Breast epithelium (tissue), 3 donors: ENCODE results near the gene KLHL26.

ENCODE experiments used
- POLR2AphosphoS5 ChIP-seq, 3 donors: sonication (generic); formaldehyde crosslinking; IDR thresholded peaks; one replicate each; pipeline ENCODE4 v1.6.1; 2017; ENCODE audit warnings: antibody characterized with exemption in 3 of 3
- TF ChIP-seq, protein P1 (sequence below), 3 donors: fragments of 450-650 bp; IDR thresholded peaks; one replicate each; pipeline ENCODE4 v1.5.1; 2016 to 2017; ENCODE audit warnings: antibody characterized with exemption in 3 of 3, mild to moderate bottlenecking in 3 of 3, moderate library complexity in 3 of 3

DNA sequence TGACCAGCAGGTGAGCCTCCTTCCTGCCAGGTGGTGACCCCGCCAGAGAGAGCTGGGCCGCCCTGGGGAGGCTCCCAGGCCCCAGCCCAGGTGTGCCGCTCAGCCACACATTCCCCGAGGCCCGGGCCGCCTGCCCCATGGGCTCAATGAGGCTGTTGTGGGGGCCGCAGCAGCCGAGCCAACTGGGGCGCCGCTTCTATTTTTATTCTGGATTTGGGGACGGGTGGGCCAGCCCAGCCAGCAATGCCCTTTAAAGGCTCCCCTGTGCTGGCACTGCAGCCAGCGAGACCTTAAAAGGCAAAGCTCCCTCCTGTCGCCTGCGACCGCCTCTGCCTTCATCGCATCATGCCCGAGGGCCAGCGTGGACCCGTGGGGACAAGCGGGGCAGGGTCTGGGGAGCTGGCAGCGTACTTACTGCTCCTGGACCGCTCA lies 29.0 kb downstream of the KLHL26 start:
- TF ChIP-seq, protein P1, sequence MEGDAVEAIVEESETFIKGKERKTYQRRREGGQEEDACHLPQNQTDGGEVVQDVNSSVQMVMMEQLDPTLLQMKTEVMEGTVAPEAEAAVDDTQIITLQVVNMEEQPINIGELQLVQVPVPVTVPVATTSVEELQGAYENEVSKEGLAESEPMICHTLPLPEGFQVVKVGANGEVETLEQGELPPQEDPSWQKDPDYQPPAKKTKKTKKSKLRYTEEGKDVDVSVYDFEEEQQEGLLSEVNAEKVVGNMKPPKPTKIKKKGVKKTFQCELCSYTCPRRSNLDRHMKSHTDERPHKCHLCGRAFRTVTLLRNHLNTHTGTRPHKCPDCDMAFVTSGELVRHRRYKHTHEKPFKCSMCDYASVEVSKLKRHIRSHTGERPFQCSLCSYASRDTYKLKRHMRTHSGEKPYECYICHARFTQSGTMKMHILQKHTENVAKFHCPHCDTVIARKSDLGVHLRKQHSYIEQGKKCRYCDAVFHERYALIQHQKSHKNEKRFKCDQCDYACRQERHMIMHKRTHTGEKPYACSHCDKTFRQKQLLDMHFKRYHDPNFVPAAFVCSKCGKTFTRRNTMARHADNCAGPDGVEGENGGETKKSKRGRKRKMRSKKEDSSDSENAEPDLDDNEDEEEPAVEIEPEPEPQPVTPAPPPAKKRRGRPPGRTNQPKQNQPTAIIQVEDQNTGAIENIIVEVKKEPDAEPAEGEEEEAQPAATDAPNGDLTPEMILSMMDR (IDR thresholded peaks at IDR 0.05) = no peak
- TF ChIP-seq POLR2AphosphoS5 (IDR thresholded peaks at IDR 0.05) = no peak
